ENCODE measurements around the gene TEX55. TPM values are rescaled to one million over a fixed set of nuclear protein-coding genes. Genes with fewer than 3 reads are reported as not detected.
A peak's percentile ranks its signal among the peaks of the same experiment; 100 is the strongest.

The TEX55 gene
- total and polyA plus RNA-seq, 9 of the 15 experiments (the other 6 are each of a cell fraction or from before 2014, with no cell fraction given), result not detected

- H3K9ac ChIP-seq (ENCODE audit: insufficient read depth in 1 of 2, low read depth in 2 of 2, low read length in 2 of 2), result no peak overlapping the region
- H3K9me3 ChIP-seq (replicated peaks; ENCODE audit: control insufficient read depth, insufficient read depth, low read depth, low read length), result no peaks in the 10 kb centered on the region
- no peaks in the 10 kb centered on the region for H3K79me2 ChIP-seq (ENCODE audit: control insufficient read depth, insufficient read depth, low read length)
- no peak overlapping the region for H3K27ac ChIP-seq (ENCODE audit: extremely low read depth, low read depth, low read length)
- H3K4me2 ChIP-seq (ENCODE audit: insufficient read depth, low read length), result no peak overlapping the region
- DNase-seq (ENCODE audit: extremely low read depth in 1 of 4, low spot score in 3 of 4), result no peak
- FAIRE-seq, result no peak
- H3K4me1 ChIP-seq (replicated peaks in 1 of 2; ENCODE audit: control insufficient read depth in 2 of 2, insufficient read depth in 2 of 2, low read length in 2 of 2), result no peaks in the 10 kb centered on the region
- in situ Hi-C loops (cut with MboI), result no loop called here
- H2AFZ ChIP-seq (ENCODE audit: low read depth, low read length), result no peak overlapping the region
- H3K27me3 ChIP-seq (ENCODE audit: control insufficient read depth in 2 of 2, insufficient read depth in 2 of 2, low read length in 2 of 2), result peaks cover 0 to 6% of the 10 kb centered on the region in 2 experiments; a peak in 3 of 5 replicates
- H3K4me3 ChIP-seq, result no peak overlapping the region
- intact Hi-C loops (cut with micrococcal nuclease), result no loop called here
- ATAC-seq, result no peak
- H3K9me1 ChIP-seq (ENCODE audit: control insufficient read depth, insufficient read depth, low read length), result no peaks in the 10 kb centered on the region
- POLR2A ChIA-PET, result no interaction called here
- CTCF ChIA-PET (ENCODE audit: low intra/inter-chr PET ratio), result interaction anchor here (0.7 kb wide), 1 partner anchor 176 kb away, joined by 4 read pairs; no protein-coding TSS in a partner anchor
- no peaks in the 10 kb centered on the region for H3K36me3 ChIP-seq (ENCODE audit: control insufficient read depth, insufficient read depth, low read length)
- 6% methylated on average over 8 of the region's 9 CpGs for WGBS (ENCODE audit: insufficient coverage, low coverage, missing lambda C conversion rate)
- BruUV-seq (replicated peaks), result no TSS peak
- TF ChIP-seq RBFOX2 (IDR thresholded peaks at IDR 0.05; ENCODE audit: low read depth, low read length) (no peak), ATF1 (CRISPR knock-in tag; IDR thresholded peaks at IDR 0.05) (no peak), ATF1 (tag; IDR thresholded peaks at IDR 0.05) (no peak), TARDBP (IDR thresholded peaks at IDR 0.05) (no peak)
- no peaks in the 10 kb centered on the region for H4K20me1 ChIP-seq (replicated peaks; ENCODE audit: control insufficient read depth, insufficient read depth, low read length)
Measured at GRCh38 chr3:119184111-119184510, 38.1 kb downstream of the TEX55 start.

GRCh38 chr3:119184796-119185570 lies 39.0 kb downstream of the TEX55 start:
- no TSS peak for BruUV-seq (replicated peaks)
- Histone ChIP-seq H3K4me1 (replicated peaks in 1 of 2; ENCODE audit: control insufficient read depth in 2 of 2, insufficient read depth in 2 of 2, low read length in 2 of 2) (no peaks in the 10 kb centered on the region), H3K79me2 (ENCODE audit: control insufficient read depth, insufficient read depth, low read length) (no peaks in the 10 kb centered on the region), H4K20me1 (replicated peaks; ENCODE audit: control insufficient read depth, insufficient read depth, low read length) (no peaks in the 10 kb centered on the region), H2AFZ (ENCODE audit: low read depth, low read length) (no peak overlapping the region), H3K9ac (ENCODE audit: insufficient read depth in 1 of 2, low read depth in 2 of 2, low read length in 2 of 2) (no peak overlapping the region), H3K27ac (ENCODE audit: extremely low read depth, low read depth, low read length) (no peak overlapping the region), H3K9me3 (replicated peaks; ENCODE audit: control insufficient read depth, insufficient read depth, low read depth, low read length) (no peaks in the 10 kb centered on the region), H3K27me3 (ENCODE audit: control insufficient read depth in 2 of 2, insufficient read depth in 2 of 2, low read length in 2 of 2) (peaks cover 0 to 9% of the 10 kb centered on the region in 2 experiments; a peak in 3 of 5 replicates), H3K4me3 (no peak overlapping the region), H3K4me2 (ENCODE audit: insufficient read depth, low read length) (no peak overlapping the region), H3K36me3 (ENCODE audit: control insufficient read depth, insufficient read depth, low read length) (no peaks in the 10 kb centered on the region), H3K9me1 (ENCODE audit: control insufficient read depth, insufficient read depth, low read length) (no peaks in the 10 kb centered on the region)
- ChIA-PET CTCF (ENCODE audit: low intra/inter-chr PET ratio) (no interaction called here), POLR2A (no interaction called here)
- in situ Hi-C loops (cut with MboI), result no loop called here
- ATAC-seq, result no peak
- FAIRE-seq, result no peak
- no peak for DNase-seq (ENCODE audit: extremely low read depth in 1 of 4, low spot score in 3 of 4)
- 7% methylated on average over 7 of the region's 7 CpGs for WGBS (ENCODE audit: insufficient coverage, low coverage, missing lambda C conversion rate)
- intact Hi-C loops (cut with micrococcal nuclease), result no loop called here
- TF ChIP-seq SAFB2 (IDR thresholded peaks at IDR 0.05; ENCODE audit: borderline replicate concordance, low read depth, low read length, severe bottlenecking) (no peak), TCF3 (CRISPR knock-in tag; IDR thresholded peaks at IDR 0.05) (peak; percentile 29; the same call in 1 of the 2 replicates), ZNF699 (CRISPR knock-in tag; IDR thresholded peaks at IDR 0.05; ENCODE audit: insufficient replicate concordance) (no peak), HMBOX1 (IDR thresholded peaks at IDR 0.05) (peak; percentile 61; the same call in 1 of the 2 replicates), MAFK (IDR thresholded peaks at IDR 0.05; ENCODE audit: low read length) (no peak), FOXA3 (CRISPR knock-in tag; conservative IDR thresholded peaks at IDR 0.05 in 1 of 2, IDR thresholded peaks at IDR 0.05 in 1 of 2) (0 out of 4 replicates have a peak, but pooled peaks of 1 of the 2 experiments have one; percentile 27)
